NCI-H510A (cell line): Measurements from ENCODE around the gene ZMIZ1.

Experiments used
- DNase-seq: peaks from one replicate; lab custom pipeline; 2025; lab: John Stamatoyannopoulos, UW

Gene ZMIZ1

GRCh38 chr10:79208251-79208983 is 139.7 kb downstream of the ZMIZ1 start:
- no peak for DNase-seq

GRCh38 chr10:79209340-79209739 is 140.6 kb downstream of the ZMIZ1 start:
- no peak for DNase-seq

- no peak for DNase-seq
Measured at GRCh38 chr10:79209831-79210230, 141.1 kb downstream of the ZMIZ1 start.

DNA sequence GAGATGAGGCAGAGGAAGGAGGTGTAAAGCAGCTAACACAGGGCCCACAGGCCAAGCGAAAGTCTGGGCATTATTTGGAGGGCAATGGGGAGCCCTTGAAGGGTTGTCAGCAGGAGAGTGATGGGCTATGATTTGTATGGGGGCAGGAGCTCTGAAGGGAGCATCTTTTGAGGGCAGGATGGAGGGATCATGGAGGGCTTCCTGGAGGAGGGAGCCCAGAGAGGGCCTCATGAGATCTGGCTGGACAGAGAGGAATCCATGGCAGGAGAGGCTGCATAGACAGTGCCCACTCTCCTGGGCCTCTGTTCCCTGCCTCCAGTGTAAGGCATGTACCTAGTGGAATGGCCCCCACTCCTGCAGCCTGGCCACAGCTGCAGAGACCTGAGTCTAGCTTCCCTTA is 141.9 kb downstream of the ZMIZ1 start:
- no peak for DNase-seq

- DNase-seq: no peak
Measured at GRCh38 chr10:79211616-79212015, 142.8 kb downstream of the ZMIZ1 start.

DNA sequence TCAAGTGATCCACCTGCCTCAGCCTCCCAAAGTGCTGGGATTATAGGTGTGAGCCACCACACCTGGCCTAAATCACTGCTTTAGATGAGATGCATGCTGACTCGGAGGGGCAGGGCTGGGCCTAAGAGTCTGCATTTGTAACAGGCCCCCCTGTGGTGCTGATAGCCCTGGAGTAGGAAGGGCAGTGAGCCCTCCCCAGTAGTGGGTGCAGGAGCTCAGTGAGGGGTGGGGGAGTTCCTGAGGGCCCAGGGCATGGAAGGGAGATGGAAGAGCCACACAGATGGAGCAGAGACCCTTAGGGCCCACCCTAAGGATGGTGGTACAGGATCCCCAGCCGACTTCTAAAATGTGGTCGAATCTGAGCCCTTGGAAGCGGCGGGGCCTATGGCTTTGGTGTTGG is 146.8 kb downstream of the ZMIZ1 start:
- DNase-seq: no peak

DNA sequence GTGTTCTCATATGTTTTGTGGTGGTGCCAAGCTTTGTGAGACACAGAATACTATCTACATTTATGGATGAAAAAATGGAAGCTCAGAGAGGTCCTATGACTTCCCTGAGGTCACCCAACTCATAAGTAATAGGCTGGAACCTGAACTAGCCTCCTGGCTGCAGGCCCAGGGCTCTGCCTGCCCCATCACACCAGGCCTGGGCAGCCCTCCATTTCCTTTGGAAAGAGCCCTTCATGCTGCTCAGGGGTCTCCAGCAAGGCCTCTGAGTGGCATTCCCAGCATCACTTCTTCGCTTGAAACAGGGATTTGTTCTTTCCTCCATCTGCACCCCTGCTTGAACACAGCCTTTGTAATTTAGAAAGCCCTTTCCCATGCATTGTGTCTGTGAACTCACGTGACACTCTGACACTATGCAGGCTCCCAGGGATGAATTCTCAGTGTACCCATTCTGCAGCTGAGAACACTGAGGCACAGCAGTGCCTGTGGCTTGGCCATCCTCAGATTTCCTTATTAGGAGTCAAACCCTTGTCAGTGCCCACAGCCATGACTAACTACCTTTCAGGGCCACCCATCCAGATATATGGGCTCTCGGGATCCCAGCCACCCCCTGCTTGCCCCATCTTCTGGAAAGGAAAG is 150.7 kb downstream of the ZMIZ1 start:
- no peak for DNase-seq

- DNase-seq: no peak
Measured at GRCh38 chr10:79220307-79220706, 151.5 kb downstream of the ZMIZ1 start.

DNA sequence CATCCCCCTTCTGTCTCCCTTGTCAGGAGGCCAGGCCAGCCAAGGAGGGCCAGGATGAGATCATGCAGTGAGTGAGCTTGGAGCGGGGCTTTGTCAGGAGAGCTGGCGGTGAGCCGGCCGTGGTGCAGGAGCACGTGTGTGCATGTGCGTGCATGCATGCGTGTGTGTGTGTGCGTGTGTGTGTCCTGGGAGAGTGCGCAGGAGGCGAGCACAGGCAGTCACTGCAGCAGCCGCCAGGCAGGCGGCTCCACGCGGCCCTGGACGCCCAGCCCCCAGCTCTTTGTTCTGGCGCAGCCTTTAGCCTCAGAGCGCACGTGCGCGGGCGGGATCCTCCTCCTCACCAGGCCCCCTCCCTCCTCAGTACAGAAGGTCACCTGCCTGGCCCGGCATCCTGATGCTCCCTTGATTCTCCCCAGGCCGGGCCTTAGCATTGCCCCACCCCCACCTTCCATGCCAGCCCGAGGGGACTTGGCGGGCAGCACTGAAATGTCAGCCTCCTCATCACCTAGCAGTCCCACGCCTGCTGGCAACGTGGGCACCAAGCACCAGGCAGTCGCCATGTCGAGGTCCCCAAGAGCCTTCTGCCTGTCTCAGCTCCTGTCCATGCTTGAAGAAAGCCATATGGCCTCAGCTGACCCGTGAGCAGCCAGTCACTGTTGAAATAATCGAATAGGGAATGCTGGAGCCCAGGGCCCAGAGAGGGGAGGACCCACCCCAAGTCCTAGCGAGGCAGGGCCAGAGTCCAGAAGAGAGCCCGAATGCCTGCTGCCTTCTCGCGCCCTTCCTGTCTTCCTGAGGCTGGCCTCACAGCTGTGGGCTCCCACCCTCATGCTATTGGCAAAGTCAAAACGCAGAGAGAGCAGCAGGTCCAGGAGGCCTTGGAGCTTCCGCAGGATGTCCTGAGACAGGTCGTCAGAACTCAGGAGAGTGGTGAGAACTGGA is 152.6 kb downstream of the ZMIZ1 start:
- peak; percentile 24 for DNase-seq

- DNase-seq: no peak
Measured at GRCh38 chr10:79222186-79222585, 153.4 kb downstream of the ZMIZ1 start.

- DNase-seq: no peak
Measured at GRCh38 chr10:79223091-79224048, 154.6 kb downstream of the ZMIZ1 start.

DNA sequence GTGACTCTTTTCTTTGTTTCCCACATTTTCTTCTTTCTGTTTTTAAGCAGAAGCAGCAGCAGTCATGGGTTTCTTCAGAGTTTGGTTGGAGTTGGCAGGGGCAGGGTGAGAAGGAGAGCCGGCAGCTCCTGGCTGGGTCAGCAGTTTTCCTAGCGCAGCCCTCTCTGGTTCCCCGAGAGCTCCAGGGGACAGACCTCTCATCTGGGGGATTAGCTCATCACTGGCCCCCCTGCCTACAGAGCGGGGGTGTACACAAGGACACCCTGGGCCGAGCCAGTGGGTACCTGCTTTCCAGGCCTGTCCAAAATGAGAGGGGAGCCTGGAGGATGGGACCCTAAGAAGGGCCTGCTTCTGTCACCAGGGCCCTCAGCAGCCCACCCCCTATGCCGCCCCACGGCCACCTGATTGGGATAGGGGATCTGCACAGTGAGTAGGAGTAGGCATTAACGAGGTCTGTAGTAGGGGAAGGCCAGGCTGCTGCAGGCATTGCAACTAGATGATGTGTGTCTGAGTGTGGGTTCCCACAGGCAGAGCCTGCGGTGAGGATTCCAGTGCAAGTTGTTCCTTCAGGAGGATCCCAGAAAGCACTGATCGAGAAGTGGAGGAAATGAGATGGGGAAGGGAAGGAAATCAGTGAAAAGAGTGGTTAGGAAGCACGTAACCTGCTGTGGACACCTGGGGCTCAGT is 155.6 kb downstream of the ZMIZ1 start:
- no peak for DNase-seq

DNA sequence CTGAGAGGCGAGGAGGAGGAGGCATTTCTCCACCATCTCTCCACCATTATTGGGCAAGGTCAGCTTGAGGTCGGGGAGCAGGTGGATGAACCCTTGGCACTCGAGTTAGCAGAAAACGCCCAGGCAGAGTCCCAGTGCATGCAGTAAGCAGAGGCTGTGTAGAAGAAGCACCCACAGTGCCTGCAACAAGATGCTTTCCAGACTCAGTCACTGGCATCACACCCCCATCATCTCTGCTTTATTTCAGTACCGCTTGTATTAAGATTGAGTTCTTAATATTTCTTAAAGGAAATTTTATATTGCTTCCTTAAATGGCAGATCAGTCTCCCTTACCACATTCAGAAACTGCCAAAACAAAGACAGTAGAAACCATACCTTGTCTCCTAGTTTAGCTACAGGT is 156.2 kb downstream of the ZMIZ1 start:
- no peak for DNase-seq

GRCh38 chr10:79226391-79227245 is 157.9 kb downstream of the ZMIZ1 start:
- DNase-seq: no peak

DNA sequence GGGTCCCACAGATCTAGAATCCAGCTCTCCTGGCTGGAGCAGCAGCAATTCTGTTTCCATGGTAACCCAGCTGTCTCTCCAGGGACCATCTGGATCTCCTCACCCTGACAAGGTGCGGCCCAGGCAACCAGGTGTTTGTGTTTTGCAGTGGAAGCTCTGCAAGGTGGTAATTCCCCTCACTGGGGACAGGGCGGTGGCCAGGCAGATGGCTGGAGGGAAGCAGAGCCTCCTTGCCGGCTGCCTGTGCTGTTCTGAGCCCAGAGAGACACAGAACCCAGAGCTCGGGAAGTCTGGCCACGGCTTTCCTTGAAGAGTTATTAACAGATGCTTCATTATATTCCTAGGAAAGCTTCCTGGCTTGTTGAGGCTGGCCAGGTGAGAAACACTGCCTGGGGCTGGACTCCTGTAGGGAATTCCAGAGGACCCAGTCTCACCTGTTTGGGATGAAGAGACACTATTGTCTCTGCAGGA is 160.3 kb downstream of the ZMIZ1 start:
- no peak for DNase-seq

DNA sequence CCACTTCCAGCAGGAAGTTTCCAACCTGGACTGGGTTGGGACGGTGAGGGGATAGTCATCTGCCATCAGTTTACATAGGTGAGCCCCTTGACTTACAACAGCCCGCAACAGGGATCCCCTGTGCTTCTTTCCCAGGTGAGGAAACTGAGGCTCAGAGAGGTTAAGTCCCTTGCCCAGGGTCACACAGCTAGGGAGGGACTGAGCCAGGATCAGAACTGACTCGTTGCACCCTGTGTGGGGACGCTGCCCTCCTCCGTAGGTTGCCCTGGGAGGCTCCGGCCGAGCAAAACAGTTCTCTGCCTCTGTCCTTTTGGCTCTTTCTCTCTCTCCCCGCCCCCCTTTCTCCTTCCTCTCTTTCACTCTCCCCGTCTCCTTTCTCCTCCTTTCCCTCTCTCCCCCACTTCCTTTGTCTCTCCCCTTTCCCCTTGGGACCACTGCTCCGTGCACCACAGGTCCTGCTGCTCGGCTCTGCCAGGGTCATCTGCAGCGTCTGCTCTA is 161.1 kb downstream of the ZMIZ1 start:
- no peak for DNase-seq

DNA sequence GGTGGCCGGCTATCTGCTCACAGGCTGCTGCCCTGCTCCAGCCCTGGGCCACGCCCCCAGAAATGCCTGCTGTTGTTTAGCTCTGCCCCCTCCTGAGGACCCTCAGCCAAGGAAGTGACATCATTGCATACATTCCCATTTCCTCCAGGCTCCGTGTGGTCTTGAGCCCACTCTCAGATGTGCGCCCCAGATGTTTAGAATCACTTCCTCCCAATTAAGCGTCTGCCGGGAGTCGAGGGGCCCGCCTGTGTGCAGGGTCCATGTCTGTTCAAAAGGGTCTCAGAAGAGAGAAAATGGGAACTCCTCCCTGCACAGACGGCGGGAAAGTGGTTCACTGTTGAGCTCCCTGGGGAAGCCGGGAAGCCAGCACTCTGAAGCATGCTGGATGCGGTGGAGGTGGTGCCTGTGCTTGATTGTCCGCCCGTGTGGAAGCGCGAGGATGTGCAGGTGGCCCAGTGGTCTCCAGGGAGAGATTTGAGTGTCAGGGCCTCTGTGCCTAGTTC is 161.6 kb downstream of the ZMIZ1 start:
- DNase-seq: no peak

- no peak for DNase-seq
Measured at GRCh38 chr10:79230850-79231249, 162.1 kb downstream of the ZMIZ1 start.

- no peak for DNase-seq
Measured at GRCh38 chr10:79231908-79232307, 163.1 kb downstream of the ZMIZ1 start.
